Measurements from ENCODE around the gene TMC4.
"Not testable (repeated sequence)": the region's sequence is repeated elsewhere in the genome, so short reads cannot be mapped to it uniquely, and the experiment has no call there.

Gene TMC4

DNA sequence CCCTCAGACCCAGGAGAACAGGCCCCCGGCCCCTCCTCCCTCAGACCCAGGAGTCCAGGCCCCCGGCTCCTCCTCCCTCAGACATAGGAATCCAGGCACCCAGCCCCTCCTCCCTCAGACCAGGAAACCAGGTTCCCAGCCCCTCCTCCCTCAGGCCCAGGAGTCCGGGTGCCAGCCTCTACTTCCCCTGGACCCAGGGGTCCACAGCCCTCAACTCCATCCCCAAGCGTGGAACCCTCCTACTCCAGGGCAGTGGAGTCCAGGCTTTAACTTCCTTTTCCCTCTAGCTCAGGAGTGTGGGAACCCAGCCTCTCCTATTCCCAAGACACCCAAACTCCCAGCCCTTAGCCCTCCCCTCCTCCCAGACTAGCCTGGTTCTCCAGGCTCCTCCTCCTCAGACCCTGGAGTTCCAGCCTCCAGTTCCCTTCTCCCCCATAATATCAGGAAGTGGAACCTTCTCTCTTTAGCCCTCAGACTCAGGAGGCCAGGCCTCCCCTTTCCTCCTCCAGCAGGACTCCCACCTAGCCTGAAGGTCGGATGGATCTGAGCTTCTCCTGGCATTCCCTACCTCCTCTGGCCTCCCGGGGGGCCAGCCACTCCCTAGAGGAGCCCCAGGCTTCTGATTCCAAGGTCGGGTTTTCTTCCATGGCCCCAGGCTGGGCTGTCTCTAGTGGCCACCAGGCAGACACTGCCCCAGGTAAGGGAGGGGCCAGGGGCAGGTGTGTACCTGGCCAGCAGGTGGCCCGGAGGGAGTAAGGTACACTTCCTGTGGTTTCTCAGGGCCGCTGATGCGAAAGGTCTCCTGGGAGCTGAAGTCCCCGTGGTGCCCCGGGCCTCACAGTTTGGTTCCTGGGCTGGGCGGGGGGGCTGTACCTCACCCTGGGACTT is at the start of gene TMC4:
TMC4 (minus strand) TSS at position 690 of the 888 bp plus-strand sequence; CDS start at position 647, 43 bp downstream.
- no peak for DNase-seq

GRCh38 chr19:54221947-54222346 is 49.0 kb upstream of the TMC4 start:
- not testable (repeated sequence) for DNase-seq

GRCh38 chr19:54219702-54220101 is 46.7 kb upstream of the TMC4 start:
- DNase-seq = not testable (repeated sequence)

GRCh38 chr19:54218960-54219661 is 46.2 kb upstream of the TMC4 start:
- DNase-seq = no peak

DNA sequence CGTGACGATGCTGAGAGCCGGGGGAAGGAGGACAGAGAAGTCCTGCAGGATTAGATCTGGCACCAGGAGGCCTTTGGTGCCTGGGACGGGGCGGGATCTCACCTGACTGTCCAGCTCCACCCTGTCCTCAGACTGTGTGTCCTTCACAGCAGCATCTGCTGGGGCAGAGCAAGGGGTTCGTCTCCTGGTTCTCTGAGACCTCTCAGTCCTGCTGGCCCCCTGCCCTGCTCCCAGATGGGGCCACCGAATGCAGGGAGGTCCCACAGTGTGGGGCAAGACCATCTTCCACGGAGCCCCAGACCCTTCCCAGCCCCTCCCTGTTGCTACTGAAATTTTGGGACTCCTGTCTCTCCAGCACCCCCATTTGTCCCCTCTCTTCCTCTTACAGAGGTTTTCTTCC is 45.3 kb upstream of the TMC4 start:
- DNase-seq = no peak

DNA sequence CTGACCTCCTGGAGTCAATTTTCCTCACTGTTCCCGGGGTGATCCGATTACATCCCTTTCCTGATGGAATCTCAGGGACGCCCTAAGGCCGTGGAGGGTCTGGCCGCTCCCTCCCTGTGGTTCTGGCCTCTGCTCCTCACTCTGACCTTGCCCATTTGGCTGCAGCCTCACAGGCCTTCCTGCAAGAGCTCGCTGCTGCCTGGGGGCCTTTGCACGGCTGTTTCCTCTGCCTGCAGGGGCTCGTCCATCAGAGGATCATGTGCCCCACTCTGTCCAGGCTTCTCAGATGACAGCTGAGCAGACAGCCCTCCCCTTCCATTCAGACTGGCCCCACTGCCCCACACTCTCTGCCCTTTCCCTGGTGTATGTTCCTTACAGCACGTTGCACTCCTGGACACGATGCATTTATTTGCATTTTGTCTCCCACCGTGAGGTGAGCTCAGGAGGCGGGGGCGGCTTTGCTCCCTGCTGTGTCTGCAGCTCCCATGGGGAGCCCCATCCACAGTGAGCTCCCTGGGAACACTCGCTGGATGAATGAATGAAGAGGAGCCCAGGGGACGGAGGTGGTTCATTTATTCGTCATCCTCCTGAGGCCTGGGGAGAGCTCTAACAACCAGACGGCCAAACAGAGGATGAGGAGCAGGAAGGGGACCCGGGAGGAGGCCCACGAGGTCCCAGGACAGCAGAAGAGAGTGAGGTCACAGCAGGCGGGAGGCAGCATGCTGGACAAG is 44.7 kb upstream of the TMC4 start:
- not testable (repeated sequence) for DNase-seq

- no peak for DNase-seq
Measured at GRCh38 chr19:54216869-54217268, 43.9 kb upstream of the TMC4 start.

DNA sequence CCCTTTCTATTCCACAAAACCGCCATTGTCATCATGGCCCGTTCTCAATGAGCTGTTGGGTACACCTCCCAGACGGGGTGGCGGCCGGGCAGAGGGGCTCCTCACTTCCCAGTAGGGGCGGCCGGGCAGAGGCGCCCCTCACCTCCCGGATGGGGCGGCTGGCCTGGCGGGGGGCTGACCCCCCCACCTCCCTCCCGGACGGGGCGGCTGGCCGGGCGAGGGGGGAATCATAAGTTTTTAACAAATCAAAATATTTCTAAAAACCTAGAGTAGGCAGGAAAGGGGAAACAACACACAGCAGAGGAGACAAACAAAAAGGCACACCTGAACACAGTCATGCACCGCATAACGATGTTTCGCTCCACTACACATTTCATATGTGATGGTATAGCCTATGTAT is 41.8 kb upstream of the TMC4 start:
- DNase-seq = not testable (repeated sequence)

DNA sequence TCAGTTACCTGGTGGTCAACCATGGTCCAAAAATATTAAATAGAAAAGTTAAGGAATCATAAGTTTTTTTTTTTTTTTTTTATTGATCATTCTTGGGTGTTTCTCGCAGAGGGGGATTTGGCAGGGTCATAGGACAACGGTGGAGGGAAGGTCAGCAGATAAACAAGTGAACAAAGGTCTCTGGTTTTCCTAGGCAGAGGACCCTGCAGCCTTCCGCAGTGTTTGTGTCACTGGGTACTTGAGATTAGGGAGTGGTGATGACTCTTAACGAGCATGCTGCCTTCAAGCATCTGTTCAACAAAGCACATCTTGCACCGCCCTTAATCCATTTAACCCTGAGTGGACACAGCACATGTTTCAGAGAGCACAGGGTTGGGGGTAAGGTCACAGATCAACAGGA is 41.3 kb upstream of the TMC4 start:
- not testable (repeated sequence) for DNase-seq

DNA sequence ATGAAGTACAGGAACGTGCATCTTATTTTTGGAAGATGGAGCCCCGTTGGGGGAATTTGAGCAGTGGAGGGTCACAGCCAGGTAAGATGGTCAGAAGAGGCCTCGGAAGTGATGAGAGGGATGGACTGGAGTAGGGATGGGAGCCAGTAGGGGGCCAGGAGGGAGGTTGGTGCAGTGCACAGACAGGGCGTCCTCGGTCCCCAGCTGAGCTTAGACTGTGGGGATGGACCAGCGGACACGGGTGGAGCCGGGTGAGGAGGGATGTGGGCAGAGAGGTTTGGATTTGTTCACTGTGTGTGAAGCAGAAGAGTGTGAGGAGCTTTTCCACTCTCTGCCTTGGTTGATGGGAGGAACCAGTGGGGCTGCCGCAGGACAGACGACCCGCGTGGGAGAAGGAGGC is 38.3 kb upstream of the TMC4 start:
- DNase-seq = no peak

DNA sequence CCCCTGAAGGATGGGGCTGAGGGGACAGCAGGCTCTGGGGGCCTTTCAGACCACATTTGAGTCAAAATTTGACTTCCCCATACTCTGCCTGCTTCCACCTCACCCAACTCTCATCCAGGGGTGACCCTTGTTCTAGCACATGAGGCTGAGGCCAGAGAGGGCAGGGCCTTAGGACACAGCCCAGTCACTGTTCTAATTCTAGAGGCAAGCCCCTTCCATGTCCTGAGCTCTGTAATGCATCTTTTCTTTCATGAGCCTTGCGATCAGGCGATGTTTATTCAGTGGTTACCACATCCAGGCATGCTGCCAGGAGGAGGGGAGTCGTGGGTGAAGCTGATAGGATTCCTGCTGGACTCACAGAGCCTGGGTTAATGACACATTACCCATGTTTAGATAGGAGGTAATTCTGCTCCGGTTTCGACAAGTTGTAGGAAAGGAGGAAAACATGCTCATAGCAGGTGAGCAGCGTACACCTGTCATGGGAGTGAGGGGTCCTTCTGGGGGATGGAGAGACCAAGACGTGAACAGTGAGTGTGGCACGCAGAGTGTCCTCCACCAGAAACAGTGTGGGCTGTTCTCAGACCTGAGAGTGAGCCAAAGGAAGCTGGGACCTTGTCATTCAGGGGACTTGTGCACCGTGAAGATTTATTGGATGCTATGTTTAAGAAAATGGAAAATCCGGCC is 37.0 kb upstream of the TMC4 start:
- DNase-seq = peak; percentile 82

DNA sequence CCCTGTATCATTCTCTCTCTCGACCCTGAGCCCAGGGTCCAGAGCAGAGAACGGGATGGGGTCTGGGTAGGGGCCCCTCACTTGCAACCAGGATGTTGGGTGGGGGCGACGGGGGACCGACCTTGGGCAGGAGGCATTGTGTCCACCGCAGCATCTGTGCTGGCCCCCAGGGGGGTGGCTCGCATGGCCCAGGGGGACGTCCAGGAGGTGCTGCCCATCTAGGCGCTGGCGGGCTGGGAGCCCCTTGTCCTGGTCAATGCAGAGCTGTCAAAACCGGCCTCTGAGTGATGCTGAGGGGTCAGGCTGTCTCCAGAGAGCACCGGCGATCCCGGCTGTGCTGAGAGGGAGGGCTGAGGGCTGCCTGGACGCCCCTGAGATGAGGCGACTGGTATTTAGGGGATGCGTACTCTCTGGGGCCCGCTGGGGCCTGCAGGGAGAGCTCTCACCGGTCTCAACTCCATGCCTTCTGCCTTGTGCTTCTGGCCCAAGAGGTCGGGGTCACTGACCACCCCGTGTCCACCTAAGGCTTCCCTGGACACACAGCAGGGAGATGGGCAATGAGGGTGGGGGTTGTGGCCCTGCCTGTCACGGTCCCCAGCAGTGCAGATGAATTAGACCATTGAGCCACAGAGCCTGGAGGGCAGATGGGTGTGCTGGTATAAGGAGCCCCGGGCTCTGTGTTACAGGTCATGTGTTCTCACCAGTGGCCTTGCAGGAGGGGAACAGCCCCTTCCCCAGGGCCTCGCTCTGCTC is 36.3 kb upstream of the TMC4 start:
- DNase-seq = no peak

GRCh38 chr19:54208784-54209057 is 35.8 kb upstream of the TMC4 start:
- no peak for DNase-seq

DNA sequence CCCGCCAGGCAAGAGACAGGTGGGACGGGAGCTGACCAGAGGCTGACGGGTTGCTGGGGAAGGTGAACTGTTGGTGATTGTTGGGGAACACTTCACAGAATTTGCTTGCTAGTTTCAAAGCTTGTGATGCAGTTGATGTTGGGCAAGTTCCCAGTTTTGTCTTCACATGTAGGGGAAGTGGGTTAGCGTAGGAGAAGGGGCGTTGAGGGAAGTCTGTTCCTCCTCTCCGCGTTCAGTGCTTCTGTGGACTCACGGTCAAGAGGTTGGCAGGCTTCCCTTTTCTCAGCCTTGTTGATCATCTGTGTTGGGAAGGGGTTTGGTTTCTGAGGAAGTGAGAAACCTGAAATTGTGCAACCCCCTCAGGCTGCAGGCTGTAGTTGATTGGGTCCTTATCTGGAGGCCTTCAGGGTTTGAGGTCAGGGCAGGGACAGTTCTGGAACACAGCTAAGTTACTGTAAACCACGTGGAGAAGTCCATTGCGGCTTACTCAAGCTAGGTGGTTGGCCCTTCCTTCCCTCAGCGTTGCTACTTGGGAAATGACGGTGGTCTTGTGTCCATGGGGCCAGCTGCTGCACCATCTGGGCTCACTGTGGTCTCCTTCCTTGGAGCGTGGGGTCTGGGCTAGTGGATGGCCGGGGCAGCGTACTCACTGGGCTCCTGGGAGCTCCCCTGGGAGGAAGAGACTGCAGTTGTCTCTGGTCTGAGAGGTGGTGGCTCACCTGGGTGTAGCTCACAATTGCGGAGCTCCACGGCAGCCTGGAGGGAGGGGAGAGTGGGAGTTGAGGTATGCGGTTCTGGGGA is 35.2 kb upstream of the TMC4 start:
- peak; percentile 70 for DNase-seq

GRCh38 chr19:54207676-54207982 is 34.7 kb upstream of the TMC4 start:
- no peak for DNase-seq

DNA sequence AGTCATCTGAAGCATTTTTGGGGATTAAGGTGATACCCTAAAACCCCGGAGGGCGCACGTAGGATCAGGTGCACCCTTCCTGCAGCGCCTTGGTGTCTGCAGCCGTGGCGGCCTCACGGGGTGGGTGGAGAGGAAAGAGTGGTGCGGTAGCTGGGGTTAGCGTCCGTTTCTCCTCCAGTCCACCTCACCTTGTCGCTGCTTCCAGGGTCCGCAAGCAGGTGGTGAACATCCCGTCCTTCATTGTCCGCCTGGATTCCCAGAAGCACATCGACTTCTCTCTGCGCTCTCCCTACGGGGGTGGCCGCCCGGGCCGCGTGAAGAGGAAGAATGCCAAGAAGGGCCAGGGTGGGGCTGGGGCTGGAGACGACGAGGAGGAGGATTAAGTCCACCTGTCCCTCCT is 34.2 kb upstream of the TMC4 start:
- DNase-seq = not testable (repeated sequence)

DNA sequence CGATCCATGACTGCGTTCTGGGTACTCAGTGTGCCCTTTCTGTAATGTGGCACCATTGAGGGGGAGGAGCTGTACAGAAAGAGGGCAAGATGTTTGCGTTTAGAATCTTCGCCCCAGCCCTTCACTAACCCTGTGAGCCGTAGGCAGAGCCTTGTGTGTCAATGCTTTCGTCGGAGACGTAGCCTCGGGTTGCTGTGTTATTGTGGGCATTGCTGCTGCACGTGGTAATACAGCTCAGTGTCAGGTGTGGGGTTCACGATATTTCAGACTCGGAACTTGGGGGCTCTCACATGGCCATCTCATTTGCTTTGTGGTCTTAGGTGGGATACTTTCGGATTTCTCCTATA is 33.8 kb upstream of the TMC4 start:
- no peak for DNase-seq

- DNase-seq = no peak
Measured at GRCh38 chr19:54206030-54206830, 33.3 kb upstream of the TMC4 start.

GRCh38 chr19:54204767-54205468 is 32.0 kb upstream of the TMC4 start:
- DNase-seq = no peak

- DNase-seq = no peak
Measured at GRCh38 chr19:54203151-54203611, 30.2 kb upstream of the TMC4 start.
